GM12873 (cell line): Measurements from ENCODE around the gene SPRR2A.

Experiments used
- TF ChIP-seq, protein P1 (sequence below): IDR thresholded peaks from 2 replicates; pipeline ENCODE4 v1.5.1; 2012; ENCODE audit warnings: low read depth, mild to moderate bottlenecking, moderate library complexity, low read length, control low read depth; ENCODE audit not compliant: insufficient read depth; ENCODE audit errors: missing control alignments

The SPRR2A gene

DNA sequence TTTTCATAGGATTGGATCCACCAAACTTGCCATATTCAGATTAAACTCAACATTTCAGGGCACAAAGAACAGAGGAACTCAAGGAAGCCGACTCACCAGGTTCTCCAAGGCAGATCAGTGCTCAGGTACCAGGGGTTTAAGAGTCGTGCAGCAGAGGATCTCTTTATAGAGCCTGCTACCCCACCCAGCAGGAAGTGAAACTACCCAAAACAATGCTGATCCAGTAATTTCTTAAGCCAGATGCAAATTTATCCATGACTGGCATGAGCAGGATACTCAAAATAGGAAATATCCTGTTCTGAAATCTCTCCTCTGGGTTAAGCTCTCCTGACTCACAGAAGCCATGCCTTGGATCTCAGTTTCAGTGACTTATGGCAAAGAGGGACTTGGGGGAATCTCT is at the start of gene SPRR2A:
SPRR2A (minus strand) TSS at position 138 of the 400 bp plus-strand sequence. CDS start 777 bp downstream, outside the sequence.
- TF ChIP-seq, protein P1, sequence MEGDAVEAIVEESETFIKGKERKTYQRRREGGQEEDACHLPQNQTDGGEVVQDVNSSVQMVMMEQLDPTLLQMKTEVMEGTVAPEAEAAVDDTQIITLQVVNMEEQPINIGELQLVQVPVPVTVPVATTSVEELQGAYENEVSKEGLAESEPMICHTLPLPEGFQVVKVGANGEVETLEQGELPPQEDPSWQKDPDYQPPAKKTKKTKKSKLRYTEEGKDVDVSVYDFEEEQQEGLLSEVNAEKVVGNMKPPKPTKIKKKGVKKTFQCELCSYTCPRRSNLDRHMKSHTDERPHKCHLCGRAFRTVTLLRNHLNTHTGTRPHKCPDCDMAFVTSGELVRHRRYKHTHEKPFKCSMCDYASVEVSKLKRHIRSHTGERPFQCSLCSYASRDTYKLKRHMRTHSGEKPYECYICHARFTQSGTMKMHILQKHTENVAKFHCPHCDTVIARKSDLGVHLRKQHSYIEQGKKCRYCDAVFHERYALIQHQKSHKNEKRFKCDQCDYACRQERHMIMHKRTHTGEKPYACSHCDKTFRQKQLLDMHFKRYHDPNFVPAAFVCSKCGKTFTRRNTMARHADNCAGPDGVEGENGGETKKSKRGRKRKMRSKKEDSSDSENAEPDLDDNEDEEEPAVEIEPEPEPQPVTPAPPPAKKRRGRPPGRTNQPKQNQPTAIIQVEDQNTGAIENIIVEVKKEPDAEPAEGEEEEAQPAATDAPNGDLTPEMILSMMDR: no peak

DNA sequence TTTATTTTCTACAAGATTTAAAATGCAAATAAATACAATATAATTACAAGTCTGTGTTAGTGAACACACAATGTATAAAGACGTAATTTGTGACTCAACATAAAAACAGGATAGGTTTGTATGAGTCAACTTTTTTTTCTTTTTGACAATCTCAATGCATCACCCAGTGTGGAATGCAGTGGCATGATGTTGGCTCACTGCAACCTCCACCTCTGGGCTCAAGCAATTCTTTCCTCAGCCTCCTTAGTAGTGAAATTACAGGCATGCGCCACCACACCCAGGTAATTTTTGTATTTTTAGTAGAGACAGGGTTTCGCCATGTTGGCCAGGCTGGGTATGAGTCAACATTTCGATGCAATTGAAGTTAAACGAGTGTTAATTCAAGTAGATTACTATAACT is 42.9 kb upstream of the SPRR2A start:
- TF ChIP-seq, protein P1: no peak

GRCh38 chr1:153099461-153100045 is 42.2 kb upstream of the SPRR2A start:
- TF ChIP-seq, protein P1: no peak

- TF ChIP-seq, protein P1: no peak
These were observed 38.5 kb upstream of the SPRR2A start for GRCh38 chr1:153095764-153096163.

- TF ChIP-seq, protein P1: no peak
These were observed 37.1 kb upstream of the SPRR2A start, which contains the start of gene SPRR2E for GRCh38 chr1:153094426-153094825. SPRR2E (minus strand) TSS chr1:153094526; CDS start chr1:153093751, 775 bp downstream.

DNA sequence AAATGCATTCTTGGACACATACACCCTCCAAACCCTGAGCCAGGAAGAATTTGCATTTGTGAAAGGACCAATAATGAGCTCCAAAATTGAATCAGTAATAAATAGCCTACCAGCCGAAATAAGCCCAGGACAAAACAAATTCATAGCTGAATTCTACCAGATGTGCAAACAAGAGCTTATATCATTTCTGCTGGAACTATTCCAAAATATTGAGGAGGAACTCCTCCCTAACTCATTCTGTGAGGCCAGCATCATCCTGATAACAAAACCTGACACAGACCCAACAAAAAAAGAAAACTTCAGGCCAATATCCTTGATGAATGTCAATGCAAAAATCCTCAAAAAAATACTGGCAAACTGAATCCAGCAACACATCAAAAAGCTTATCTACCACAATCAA is 30.3 kb upstream of the SPRR2A start:
- TF ChIP-seq, protein P1: no peak

DNA sequence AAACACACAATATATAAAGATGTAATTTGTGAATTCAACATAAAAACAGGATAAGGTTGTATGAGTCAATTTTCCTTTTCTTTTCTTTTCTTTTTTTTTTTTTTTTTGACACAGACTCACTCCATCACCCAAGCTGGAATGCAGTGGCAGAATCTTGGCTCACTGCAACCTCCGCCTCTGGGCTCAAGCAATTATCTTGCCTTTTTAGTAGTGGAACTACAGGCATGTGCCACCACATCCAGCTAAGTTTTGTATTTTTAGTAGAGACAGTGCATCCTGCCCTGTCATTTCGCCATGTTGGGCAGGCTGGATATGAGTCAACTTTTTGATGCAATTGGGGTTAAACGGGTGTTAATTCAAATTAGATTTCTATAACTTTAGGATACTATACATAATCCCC is 24.4 kb upstream of the SPRR2A start:
- TF ChIP-seq, protein P1: no peak
